Thyroid gland (tissue), 4 donors: ENCODE data around the gene TMEM150C.

Source experiments
- POLR2A ChIP-seq, 2 donors: fragments of 450-650 bp; IDR thresholded peaks; one replicate each; pipeline ENCODE4 v1.6.1; 2017; ENCODE audit warnings: antibody characterized with exemption in 2 of 2, mild to moderate bottlenecking in 2 of 2, moderate library complexity in 1 of 2
- TF ChIP-seq, protein P1 (sequence below), 6 experiments: fragments of 200-600 bp in 3 of 6; fragments of 450-650 bp in 3 of 6; sonication (generic) in 3 of 6; IDR thresholded peaks; one replicate each; pipeline ENCODE4 v1.5.1; 2016 to 2019; ENCODE audit warnings: antibody characterized with exemption in 6 of 6, mild to moderate bottlenecking in 2 of 6, inconsistent platforms in 1 of 6, moderate library complexity in 1 of 6

DNA sequence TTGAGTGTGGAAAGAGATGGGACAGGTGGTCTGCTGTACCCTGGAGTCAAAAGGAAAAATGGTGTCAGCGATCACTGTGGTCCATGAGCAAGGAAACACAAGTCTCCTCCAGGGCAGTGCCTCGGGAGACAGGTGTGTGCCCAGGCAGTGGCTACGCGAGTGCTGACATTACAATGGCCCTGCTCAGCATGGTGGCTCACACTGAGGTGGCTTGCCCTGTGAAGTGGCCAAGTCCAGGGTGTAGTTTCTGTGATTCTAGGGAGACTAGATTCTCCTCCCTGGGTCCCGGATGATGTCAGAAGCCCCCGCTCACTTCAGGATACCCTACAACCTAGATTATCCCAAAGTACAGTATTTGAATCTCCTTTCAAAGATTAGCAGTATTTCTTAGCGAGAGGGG is 44.8 kb upstream of the TMEM150C start:
- TF ChIP-seq, protein P1, sequence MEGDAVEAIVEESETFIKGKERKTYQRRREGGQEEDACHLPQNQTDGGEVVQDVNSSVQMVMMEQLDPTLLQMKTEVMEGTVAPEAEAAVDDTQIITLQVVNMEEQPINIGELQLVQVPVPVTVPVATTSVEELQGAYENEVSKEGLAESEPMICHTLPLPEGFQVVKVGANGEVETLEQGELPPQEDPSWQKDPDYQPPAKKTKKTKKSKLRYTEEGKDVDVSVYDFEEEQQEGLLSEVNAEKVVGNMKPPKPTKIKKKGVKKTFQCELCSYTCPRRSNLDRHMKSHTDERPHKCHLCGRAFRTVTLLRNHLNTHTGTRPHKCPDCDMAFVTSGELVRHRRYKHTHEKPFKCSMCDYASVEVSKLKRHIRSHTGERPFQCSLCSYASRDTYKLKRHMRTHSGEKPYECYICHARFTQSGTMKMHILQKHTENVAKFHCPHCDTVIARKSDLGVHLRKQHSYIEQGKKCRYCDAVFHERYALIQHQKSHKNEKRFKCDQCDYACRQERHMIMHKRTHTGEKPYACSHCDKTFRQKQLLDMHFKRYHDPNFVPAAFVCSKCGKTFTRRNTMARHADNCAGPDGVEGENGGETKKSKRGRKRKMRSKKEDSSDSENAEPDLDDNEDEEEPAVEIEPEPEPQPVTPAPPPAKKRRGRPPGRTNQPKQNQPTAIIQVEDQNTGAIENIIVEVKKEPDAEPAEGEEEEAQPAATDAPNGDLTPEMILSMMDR (IDR thresholded peaks at IDR 0.05) = no peak
- TF ChIP-seq POLR2A (IDR thresholded peaks at IDR 0.05) = no peak
